ENCODE results near the gene LRRC40.
"Not testable (repeated sequence)": the region's sequence is repeated elsewhere in the genome, so short reads cannot be mapped to it uniquely, and the experiment has no call there.

LRRC40 gene

DNA sequence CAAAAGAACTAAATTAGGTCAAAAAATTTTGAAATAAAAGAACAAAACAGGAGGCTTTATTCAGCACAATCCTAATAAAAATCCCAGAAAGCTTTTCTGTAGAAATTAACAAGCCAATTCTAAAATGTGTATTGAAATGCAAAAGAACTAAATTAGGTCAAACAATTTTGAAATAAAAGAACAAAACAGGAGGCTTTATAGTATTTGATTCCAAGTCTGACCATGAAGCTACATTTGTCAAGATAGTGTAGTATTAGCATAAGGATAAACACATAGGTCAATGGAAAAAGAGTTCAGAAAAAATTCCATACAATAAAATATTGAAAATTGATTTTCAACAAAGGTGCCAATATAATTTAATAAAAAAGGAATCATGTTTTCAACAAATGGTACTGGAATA lies 10.8 kb downstream of the LRRC40 start (continued):
- TF ChIP-seq, protein P1, sequence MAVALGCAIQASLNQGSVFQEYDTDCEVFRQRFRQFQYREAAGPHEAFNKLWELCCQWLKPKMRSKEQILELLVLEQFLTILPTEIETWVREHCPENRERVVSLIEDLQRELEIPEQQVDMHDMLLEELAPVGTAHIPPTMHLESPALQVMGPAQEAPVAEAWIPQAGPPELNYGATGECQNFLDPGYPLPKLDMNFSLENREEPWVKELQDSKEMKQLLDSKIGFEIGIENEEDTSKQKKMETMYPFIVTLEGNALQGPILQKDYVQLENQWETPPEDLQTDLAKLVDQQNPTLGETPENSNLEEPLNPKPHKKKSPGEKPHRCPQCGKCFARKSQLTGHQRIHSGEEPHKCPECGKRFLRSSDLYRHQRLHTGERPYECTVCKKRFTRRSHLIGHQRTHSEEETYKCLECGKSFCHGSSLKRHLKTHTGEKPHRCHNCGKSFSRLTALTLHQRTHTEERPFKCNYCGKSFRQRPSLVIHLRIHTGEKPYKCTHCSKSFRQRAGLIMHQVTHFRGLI (tag by site-specific recombination; IDR thresholded peaks at IDR 0.05) = no peak

- CTCF ChIA-PET; POLR2A ChIA-PET; H3K27ac ChIP-seq (ENCODE audit: extremely low read depth, low read depth, low read length); H3K9me3 ChIP-seq (ENCODE audit: control insufficient read depth, insufficient read depth, low read depth, low read length); H3K4me1 ChIP-seq (ENCODE audit: control insufficient read depth, insufficient read depth, low read length); H3K36me3 ChIP-seq (ENCODE audit: control insufficient read depth in 2 of 2, insufficient read depth in 1 of 2, low read length in 2 of 2); H3K4me3 ChIP-seq (ENCODE audit: low read depth, low read length): not testable (repeated sequence)
- TF ChIP-seq, protein P2, sequence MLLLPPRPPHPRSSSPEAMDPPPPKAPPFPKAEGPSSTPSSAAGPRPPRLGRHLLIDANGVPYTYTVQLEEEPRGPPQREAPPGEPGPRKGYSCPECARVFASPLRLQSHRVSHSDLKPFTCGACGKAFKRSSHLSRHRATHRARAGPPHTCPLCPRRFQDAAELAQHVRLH (tag by site-specific recombination; IDR thresholded peaks at IDR 0.05) = peak; percentile 61; the same call in 1 of the 2 replicates
- TF ChIP-seq, protein P3, sequence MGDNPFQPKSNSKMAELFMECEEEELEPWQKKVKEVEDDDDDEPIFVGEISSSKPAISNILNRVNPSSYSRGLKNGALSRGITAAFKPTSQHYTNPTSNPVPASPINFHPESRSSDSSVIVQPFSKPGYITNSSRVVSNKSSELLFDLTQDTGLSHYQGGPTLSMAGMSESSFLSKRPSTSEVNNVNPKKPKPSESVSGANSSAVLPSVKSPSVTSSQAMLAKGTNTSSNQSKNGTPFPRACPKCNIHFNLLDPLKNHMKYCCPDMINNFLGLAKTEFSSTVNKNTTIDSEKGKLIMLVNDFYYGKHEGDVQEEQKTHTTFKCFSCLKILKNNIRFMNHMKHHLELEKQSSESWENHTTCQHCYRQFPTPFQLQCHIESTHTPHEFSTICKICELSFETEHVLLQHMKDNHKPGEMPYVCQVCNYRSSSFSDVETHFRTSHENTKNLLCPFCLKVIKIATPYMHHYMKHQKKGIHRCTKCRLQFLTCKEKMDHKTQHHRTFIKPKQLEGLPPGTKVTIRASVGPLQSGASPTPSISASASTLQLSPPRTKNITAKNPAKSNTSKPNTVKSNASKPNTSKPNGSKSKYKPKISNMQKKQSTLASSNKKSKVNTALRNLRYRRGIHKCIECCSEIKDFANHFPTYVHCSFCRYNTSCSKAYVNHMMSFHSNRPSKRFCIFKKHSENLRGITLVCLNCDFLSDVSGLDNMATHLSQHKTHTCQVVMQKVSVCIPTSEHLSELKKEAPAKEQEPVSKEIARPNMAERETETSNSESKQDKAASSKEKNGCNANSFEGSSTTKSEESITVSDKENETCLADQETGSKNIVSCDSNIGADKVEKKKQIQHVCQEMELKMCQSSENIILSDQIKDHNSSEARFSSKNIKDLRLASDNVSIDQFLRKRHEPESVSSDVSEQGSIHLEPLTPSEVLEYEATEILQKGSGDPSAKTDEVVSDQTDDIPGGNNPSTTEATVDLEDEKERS (tag by site-specific recombination; IDR thresholded peaks at IDR 0.05) = 0 out of 2 replicates have a peak, but pooled peaks have one; percentile 61
- peak; percentile 99 for TF ChIP-seq ZNF146 (tag by site-specific recombination; IDR thresholded peaks at IDR 0.05)
Measured at GRCh38 chr1:70192446-70192845, 12.9 kb downstream of the LRRC40 start.

GRCh38 chr1:70190180-70190579 lies 15.2 kb downstream of the LRRC40 start:
- Histone ChIP-seq H3K36me3 (ENCODE audit: control insufficient read depth in 2 of 2, insufficient read depth in 1 of 2, low read length in 2 of 2) (no peaks in the 10 kb centered on the region), H3K9me3 (ENCODE audit: control insufficient read depth, insufficient read depth, low read depth, low read length) (no peaks in the 10 kb centered on the region), H3K27ac (ENCODE audit: extremely low read depth, low read depth, low read length) (no peak overlapping the region), H3K4me1 (ENCODE audit: control insufficient read depth, insufficient read depth, low read length) (0 out of 2 replicates have a peak, but pooled peaks cover 4% of the 10 kb centered on the region), H3K4me3 (ENCODE audit: low read depth, low read length) (no peak overlapping the region)
- TF ChIP-seq ZSCAN5A (tag by site-specific recombination; IDR thresholded peaks at IDR 0.05) (no peak), ZSCAN16 (tag by site-specific recombination; IDR thresholded peaks at IDR 0.05) (no peak), CTCF (tag by site-specific recombination; IDR thresholded peaks at IDR 0.05) (no peak), ZBTB26 (tag by site-specific recombination; optimal IDR thresholded peaks at IDR 0.05) (no peak), ZNF558 (tag by site-specific recombination; IDR thresholded peaks at IDR 0.05) (no peak), KLF1 (tag by site-specific recombination; IDR thresholded peaks at IDR 0.05) (no peak), ZNF175 (tag by site-specific recombination; IDR thresholded peaks at IDR 0.05) (no peak), KLF7 (tag by site-specific recombination; IDR thresholded peaks at IDR 0.05; ENCODE audit: borderline replicate concordance) (no peak), ZNF202 (tag by site-specific recombination; IDR thresholded peaks at IDR 0.05; ENCODE audit: borderline replicate concordance) (no peak), FEZF1 (tag by site-specific recombination; IDR thresholded peaks at IDR 0.05) (no peak), ZNF571 (tag by site-specific recombination; IDR thresholded peaks at IDR 0.05) (no peak), ZNF600 (tag by site-specific recombination; IDR thresholded peaks at IDR 0.05) (no peak), ZNF624 (tag by site-specific recombination; IDR thresholded peaks at IDR 0.05) (no peak), PRDM6 (tag by site-specific recombination; IDR thresholded peaks at IDR 0.05) (no peak), ZNF146 (tag by site-specific recombination; IDR thresholded peaks at IDR 0.05) (no peak), WT1 (tag by site-specific recombination; IDR thresholded peaks at IDR 0.05) (no peak)
- ChIA-PET POLR2A (no interaction called here), CTCF (interaction anchor here (0.6 kb wide), 1 partner anchor 46 kb away, joined by 3 read pairs; no protein-coding TSS in a partner anchor)

Data from HEK293 (cell line).